AG09319 (cell line): ENCODE results near the gene RABAC1.
A peak's percentile ranks its signal among the peaks of the same experiment; 100 is the strongest.

ENCODE experiments used
- DNase-seq: peaks from one replicate; pipeline ENCODE4 v3.0.0-alpha.2; 2010; ENCODE audit warnings: low read depth; ENCODE audit errors: extremely low read depth
- CTCF ChIP-seq: IDR thresholded peaks from 2 replicates; pipeline ENCODE4 v1.5.1; 2011; ENCODE audit warnings: low read depth, mild to moderate bottlenecking, inconsistent platforms, low read length, moderate library complexity

The RABAC1 gene

GRCh38 chr19:41968751-41969595, 9.9 kb upstream of the RABAC1 start:
- no peak for TF ChIP-seq CTCF
- DNase-seq = no peak

GRCh38 chr19:41967054-41967783, 8.1 kb upstream of the RABAC1 start:
- TF ChIP-seq CTCF = no peak
- DNase-seq = no peak

GRCh38 chr19:41965106-41965505, 6.0 kb upstream of the RABAC1 start:
- DNase-seq = no peak
- no peak for TF ChIP-seq CTCF

- no peak for TF ChIP-seq CTCF
- no peak for DNase-seq
Measured at GRCh38 chr19:41960973-41961372, 1.9 kb upstream of the RABAC1 start.

GRCh38 chr19:41958367-41959055, 610 bp downstream of the RABAC1 start:
- no peak for TF ChIP-seq CTCF
- DNase-seq = peak; percentile 29

GRCh38 chr19:41957838-41958366, 1.2 kb downstream of the RABAC1 start:
- DNase-seq = peak; percentile 56
- peak; percentile 75 for TF ChIP-seq CTCF
